ENCODE results near the gene SLC2A2. TPM values are rescaled to one million over a fixed set of nuclear protein-coding genes. Genes with fewer than 3 reads are reported as not detected.
A peak's percentile ranks its signal among the peaks of the same experiment; 100 is the strongest.

Gene SLC2A2
- total and polyA plus RNA-seq, 2 donors (not counting 1 experiment from before 2014, with no cell fraction given) = not detected

DNA sequence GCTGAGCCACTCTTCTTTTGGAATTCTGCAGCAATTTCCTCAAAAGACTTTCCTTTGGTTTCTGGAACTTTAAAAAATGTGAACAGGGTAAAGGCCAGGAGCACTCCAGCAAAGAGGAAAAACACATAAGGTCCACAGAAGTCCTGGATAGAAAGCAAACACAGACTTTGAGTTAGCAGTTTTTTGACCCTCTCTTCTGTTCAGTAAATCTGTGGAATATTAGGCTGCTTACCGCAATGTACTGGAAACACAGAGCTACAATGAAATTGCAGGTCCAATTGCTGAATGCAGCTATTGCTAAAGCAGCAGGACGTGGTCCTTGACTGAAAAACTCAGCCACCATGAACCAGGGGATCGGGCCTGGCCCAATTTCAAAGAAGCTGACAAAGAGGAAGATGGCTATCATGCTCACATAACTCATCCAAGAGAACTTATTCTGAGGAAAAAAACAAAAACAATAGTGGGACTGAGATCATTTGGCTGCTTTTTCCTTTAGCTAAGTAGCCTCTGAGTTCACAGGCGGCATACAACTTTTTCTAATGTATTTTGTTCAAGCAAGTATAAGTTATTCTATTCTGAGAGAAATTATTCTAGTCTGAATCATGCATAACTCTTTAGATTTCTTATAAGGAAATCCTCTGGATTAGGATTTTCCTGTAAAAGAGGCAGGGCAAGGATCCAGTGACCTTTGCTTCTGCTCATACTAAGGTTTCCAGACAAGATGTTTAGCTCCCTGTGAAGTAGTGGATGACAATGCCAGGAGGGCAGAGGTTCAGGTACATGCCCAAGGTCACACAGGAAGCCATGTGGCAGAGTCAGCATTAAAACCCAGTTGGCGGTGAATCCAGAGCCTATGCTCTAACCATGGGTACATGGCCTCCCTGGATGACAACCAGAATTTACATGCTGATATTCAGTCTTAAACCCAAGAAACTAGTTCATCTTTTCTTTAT, 28.3 kb downstream of the SLC2A2 start:
- DNase-seq (ENCODE audit: low read depth in 2 of 2) = peak; percentile 20 to 58
- Histone ChIP-seq H3K79me2 (ENCODE audit: control insufficient read depth, insufficient read depth, low read length) (no peaks in the 10 kb centered on the region), H4K20me1 (ENCODE audit: control insufficient read depth, extremely low read depth, insufficient read depth, low read length) (no peaks in the 10 kb centered on the region), H3K9ac (ENCODE audit: insufficient read depth, low read length) (no peak overlapping the region), H3K4me2 (ENCODE audit: extremely low read depth, insufficient read depth, low read length) (peak overlapping the region; percentile 76), H3K4me1 (ENCODE audit: control insufficient read depth, extremely low read depth, insufficient read depth, low read length) (peaks cover 11% of the 10 kb centered on the region), H2AFZ (ENCODE audit: low read length) (peak overlapping the region; percentile 16), H3K36me3 (ENCODE audit: control insufficient read depth, insufficient read depth, low read length) (no peaks in the 10 kb centered on the region), H3K9me3 (ENCODE audit: control insufficient read depth, insufficient read depth, low read depth, low read length) (no peaks in the 10 kb centered on the region), H3K4me3 (replicated peaks in 1 of 4; ENCODE audit: control extremely low read depth in 1 of 4, insufficient read depth in 1 of 4, low read depth in 3 of 4, low read length in 4 of 4) (no peak overlapping the region), H3K27ac (ENCODE audit: insufficient read depth, low read length) (no peak overlapping the region), H3K27me3 (ENCODE audit: control insufficient read depth, insufficient read depth, low read length) (no peaks in the 10 kb centered on the region)
- TF ChIP-seq, protein P1, sequence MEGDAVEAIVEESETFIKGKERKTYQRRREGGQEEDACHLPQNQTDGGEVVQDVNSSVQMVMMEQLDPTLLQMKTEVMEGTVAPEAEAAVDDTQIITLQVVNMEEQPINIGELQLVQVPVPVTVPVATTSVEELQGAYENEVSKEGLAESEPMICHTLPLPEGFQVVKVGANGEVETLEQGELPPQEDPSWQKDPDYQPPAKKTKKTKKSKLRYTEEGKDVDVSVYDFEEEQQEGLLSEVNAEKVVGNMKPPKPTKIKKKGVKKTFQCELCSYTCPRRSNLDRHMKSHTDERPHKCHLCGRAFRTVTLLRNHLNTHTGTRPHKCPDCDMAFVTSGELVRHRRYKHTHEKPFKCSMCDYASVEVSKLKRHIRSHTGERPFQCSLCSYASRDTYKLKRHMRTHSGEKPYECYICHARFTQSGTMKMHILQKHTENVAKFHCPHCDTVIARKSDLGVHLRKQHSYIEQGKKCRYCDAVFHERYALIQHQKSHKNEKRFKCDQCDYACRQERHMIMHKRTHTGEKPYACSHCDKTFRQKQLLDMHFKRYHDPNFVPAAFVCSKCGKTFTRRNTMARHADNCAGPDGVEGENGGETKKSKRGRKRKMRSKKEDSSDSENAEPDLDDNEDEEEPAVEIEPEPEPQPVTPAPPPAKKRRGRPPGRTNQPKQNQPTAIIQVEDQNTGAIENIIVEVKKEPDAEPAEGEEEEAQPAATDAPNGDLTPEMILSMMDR (conservative IDR thresholded peaks at IDR 0.05 in 1 of 2, IDR thresholded peaks at IDR 0.05 in 1 of 2; ENCODE audit: low read depth in 1 of 2, low read length in 2 of 2) = no peak
- TF ChIP-seq EZH2 (IDR thresholded peaks at IDR 0.05; ENCODE audit: low read length, missing control alignments) = no peak

DNA sequence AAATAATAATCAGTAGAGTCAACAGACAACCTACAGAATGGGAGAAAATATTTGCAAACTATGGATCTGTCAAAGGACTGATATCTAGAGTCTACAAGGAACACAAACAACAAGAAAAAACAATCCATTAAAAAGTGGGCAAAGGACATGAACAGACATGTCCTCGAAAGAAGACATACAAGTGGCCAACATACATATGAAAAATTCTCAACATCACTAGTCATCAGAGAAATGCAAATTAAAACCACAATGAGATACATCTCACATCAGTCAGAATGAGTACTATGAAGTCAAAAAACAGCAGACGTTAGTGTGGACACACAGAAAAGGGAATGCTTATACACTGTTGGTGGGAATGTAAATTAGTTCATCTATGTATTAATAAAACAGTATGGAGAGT, 33.7 kb downstream of the SLC2A2 start:
- Histone ChIP-seq H3K79me2 (ENCODE audit: control insufficient read depth, insufficient read depth, low read length) (no peaks in the 10 kb centered on the region), H3K27me3 (ENCODE audit: control insufficient read depth, insufficient read depth, low read length) (no peaks in the 10 kb centered on the region), H3K4me3 (replicated peaks in 1 of 4; ENCODE audit: control extremely low read depth in 1 of 4, insufficient read depth in 1 of 4, low read depth in 3 of 4, low read length in 4 of 4) (no peak overlapping the region), H3K27ac (ENCODE audit: insufficient read depth, low read length) (no peak overlapping the region), H3K36me3 (ENCODE audit: control insufficient read depth, insufficient read depth, low read length) (no peaks in the 10 kb centered on the region), H3K4me2 (ENCODE audit: extremely low read depth, insufficient read depth, low read length) (no peak overlapping the region), H3K9ac (ENCODE audit: insufficient read depth, low read length) (no peak overlapping the region), H4K20me1 (ENCODE audit: control insufficient read depth, extremely low read depth, insufficient read depth, low read length) (no peaks in the 10 kb centered on the region), H3K9me3 (ENCODE audit: control insufficient read depth, insufficient read depth, low read depth, low read length) (no peaks in the 10 kb centered on the region), H3K4me1 (ENCODE audit: control insufficient read depth, extremely low read depth, insufficient read depth, low read length) (no peaks in the 10 kb centered on the region), H2AFZ (ENCODE audit: low read length) (no peak overlapping the region)
- peak; percentile 29 to 75 for DNase-seq (ENCODE audit: low read depth in 2 of 2)
- TF ChIP-seq EZH2 (IDR thresholded peaks at IDR 0.05; ENCODE audit: low read length, missing control alignments) = no peak
- TF ChIP-seq, protein P1 (conservative IDR thresholded peaks at IDR 0.05 in 1 of 2, IDR thresholded peaks at IDR 0.05 in 1 of 2; ENCODE audit: low read depth in 1 of 2, low read length in 2 of 2) = no peak

DNA sequence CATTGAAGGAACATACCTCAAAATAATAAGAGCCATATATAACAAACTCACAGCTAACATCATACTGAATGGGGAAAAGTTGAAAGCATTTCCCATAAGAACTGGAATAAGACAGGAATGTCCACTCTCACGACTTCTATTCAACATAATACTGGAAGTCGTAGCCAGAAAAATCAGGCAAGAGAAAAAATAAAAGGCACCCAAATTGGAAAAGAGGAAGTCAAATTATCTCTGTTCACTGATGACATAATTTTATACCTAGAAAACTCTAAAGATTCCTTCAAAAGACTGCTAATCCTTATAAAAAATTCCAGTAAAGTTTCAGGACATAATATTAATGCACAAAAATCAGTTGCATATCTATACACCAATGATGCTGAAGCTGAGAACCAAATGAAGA, 34.9 kb downstream of the SLC2A2 start:
- Histone ChIP-seq H3K27ac (ENCODE audit: insufficient read depth, low read length) (no peak overlapping the region), H3K27me3 (ENCODE audit: control insufficient read depth, insufficient read depth, low read length) (no peaks in the 10 kb centered on the region), H3K4me2 (ENCODE audit: extremely low read depth, insufficient read depth, low read length) (no peak overlapping the region), H4K20me1 (ENCODE audit: control insufficient read depth, extremely low read depth, insufficient read depth, low read length) (no peaks in the 10 kb centered on the region), H3K9me3 (ENCODE audit: control insufficient read depth, insufficient read depth, low read depth, low read length) (no peaks in the 10 kb centered on the region), H2AFZ (ENCODE audit: low read length) (no peak overlapping the region), H3K4me3 (replicated peaks in 1 of 4; ENCODE audit: control extremely low read depth in 1 of 4, insufficient read depth in 1 of 4, low read depth in 3 of 4, low read length in 4 of 4) (no peak overlapping the region), H3K79me2 (ENCODE audit: control insufficient read depth, insufficient read depth, low read length) (no peaks in the 10 kb centered on the region), H3K4me1 (ENCODE audit: control insufficient read depth, extremely low read depth, insufficient read depth, low read length) (no peaks in the 10 kb centered on the region), H3K9ac (ENCODE audit: insufficient read depth, low read length) (no peak overlapping the region), H3K36me3 (ENCODE audit: control insufficient read depth, insufficient read depth, low read length) (no peaks in the 10 kb centered on the region)
- TF ChIP-seq, protein P1 (conservative IDR thresholded peaks at IDR 0.05 in 1 of 2, IDR thresholded peaks at IDR 0.05 in 1 of 2; ENCODE audit: low read depth in 1 of 2, low read length in 2 of 2) = no peak
- DNase-seq (ENCODE audit: low read depth in 2 of 2) = no peak
